ENCODE measurements around the gene HIRIP3.
"Not testable (repeated sequence)": the region's sequence is repeated elsewhere in the genome, so short reads cannot be mapped to it uniquely, and the experiment has no call there.

Gene HIRIP3

DNA sequence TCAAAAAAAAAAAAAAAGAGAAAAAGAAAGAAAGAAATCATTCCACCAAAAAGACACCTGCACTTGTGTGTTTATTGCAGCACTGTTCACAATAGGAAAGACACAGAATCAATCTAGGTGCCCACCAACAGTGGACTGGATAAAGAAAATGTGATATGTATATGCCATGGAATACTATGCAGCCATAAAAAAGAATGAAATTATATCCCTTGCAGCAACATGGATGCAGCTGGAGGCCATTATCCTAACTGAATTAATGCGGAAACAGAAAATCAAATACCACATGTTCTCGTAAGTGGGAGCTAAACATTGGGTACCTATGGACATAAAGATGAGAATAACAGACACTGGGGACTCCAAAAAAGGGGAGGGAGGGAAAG, 21.9 kb upstream of the HIRIP3 start:
- no peaks in the 10 kb centered on the region for H3K4me1 ChIP-seq (ENCODE audit: control insufficient read depth, insufficient read depth, low read length, poor library complexity, severe bottlenecking)
- no peaks in the 10 kb centered on the region for H3K36me3 ChIP-seq (ENCODE audit: control insufficient read depth, insufficient read depth, low read length)
- no peaks in the 10 kb centered on the region for H3K9me3 ChIP-seq (ENCODE audit: control insufficient read depth, low read length)
- H3K4me3 ChIP-seq (ENCODE audit: extremely low read depth, insufficient read depth, low read length, poor library complexity, severe bottlenecking): no peak overlapping the region
- no peak overlapping the region for H3K27ac ChIP-seq (ENCODE audit: low read depth, low read length, severe bottlenecking)
- WGBS, 2 experiments (ENCODE audit: insufficient coverage in 2 of 2): 100% methylated on average over 2 of the region's 2 CpGs

DNA sequence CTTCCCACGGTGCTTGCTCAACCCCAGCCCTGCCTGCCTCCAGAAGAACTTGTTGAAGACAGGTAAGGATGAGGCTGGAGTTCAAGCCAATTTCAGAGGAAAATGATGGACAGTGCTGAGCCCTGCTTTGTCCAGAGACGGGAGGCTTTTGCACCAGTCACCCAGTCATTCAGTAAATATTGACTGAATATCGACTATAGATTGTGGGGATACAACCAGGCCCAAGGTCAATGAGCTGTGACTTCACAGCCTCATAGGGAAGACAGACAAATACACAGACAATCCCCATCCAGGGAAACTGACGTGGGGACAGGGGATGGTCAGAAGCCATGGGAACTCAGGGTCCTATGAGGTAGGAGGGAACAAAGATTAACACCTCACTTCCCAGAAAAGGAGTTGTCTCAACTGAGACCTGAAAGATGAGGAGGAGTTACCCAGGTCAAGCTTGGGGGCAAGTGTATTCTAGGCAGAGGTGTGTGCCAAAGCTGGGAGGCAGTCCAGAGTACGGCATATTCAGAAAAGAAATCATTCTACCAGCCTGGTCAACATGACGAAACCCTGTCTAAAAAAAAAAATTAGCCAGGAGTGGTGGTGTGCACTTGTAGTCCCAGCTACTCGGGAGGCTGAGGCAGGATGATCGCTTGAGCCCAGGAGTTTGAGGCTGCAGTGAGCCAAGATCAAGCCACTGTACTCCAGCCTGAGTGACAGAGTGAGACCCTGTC, 21.3 kb upstream of the HIRIP3 start:
- H3K27ac ChIP-seq (ENCODE audit: low read depth, low read length, severe bottlenecking): no peak overlapping the region
- H3K4me3 ChIP-seq (ENCODE audit: extremely low read depth, insufficient read depth, low read length, poor library complexity, severe bottlenecking): no peak overlapping the region
- H3K36me3 ChIP-seq (ENCODE audit: control insufficient read depth, insufficient read depth, low read length): no peaks in the 10 kb centered on the region
- H3K4me1 ChIP-seq (ENCODE audit: control insufficient read depth, insufficient read depth, low read length, poor library complexity, severe bottlenecking): no peaks in the 10 kb centered on the region
- 73 to 94% methylated on average over 5 to 7 of the region's 8 CpGs for WGBS, 2 experiments (ENCODE audit: insufficient coverage in 2 of 2)
- H3K9me3 ChIP-seq (ENCODE audit: control insufficient read depth, low read length): no peaks in the 10 kb centered on the region

DNA sequence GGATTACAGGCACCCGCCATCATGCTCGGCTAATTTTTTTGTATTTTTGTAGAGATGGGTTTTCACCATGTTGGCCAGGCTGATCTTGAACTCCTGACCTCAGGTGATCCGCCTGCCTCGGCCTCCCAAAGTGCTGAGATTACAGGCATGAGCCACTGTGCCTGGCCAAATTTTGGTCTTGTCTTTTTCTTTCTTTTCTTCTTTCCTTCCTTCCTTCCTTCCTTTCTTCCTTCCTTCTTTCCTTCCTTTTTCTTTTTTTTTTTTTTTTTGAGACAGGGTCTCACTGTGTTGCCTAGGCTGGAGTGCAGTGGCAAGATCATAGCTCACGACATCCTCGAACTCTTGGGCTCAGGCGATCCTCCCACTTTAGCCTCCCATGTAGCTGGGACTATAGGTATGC, 20.0 kb upstream of the HIRIP3 start:
- H3K4me3 ChIP-seq (ENCODE audit: extremely low read depth, insufficient read depth, low read length, poor library complexity, severe bottlenecking); H3K27ac ChIP-seq (ENCODE audit: low read depth, low read length, severe bottlenecking); H3K4me1 ChIP-seq (ENCODE audit: control insufficient read depth, insufficient read depth, low read length, poor library complexity, severe bottlenecking); H3K36me3 ChIP-seq (ENCODE audit: control insufficient read depth, insufficient read depth, low read length); H3K9me3 ChIP-seq (ENCODE audit: control insufficient read depth, low read length): not testable (repeated sequence)
- WGBS, 2 experiments (ENCODE audit: insufficient coverage in 2 of 2): 91 to 98% methylated on average over 7 of the region's 7 CpGs

DNA sequence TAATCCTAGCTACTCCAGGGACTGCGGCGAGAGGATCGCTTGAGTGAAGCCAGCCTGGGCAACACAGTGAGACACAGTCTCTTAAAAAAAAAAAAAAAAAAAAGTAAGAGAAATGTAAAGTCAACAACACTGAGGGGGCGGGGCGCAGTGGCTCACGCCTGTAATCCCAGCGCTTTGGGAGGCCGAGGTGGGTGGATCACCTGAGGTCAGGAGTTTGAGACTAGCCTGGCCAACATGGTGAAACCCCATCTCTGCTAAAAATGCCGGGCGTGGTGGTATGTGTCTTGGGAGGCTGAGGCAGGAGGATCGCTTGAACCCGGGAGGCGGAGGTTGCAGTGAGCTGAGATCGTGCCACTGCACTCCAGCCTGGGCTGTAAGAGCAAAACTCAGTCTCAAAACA, 17.2 kb upstream of the HIRIP3 start:
- H3K4me1 ChIP-seq (ENCODE audit: control insufficient read depth, insufficient read depth, low read length, poor library complexity, severe bottlenecking); H3K9me3 ChIP-seq (ENCODE audit: control insufficient read depth, low read length); H3K27ac ChIP-seq (ENCODE audit: low read depth, low read length, severe bottlenecking); H3K36me3 ChIP-seq (ENCODE audit: control insufficient read depth, insufficient read depth, low read length); H3K4me3 ChIP-seq (ENCODE audit: extremely low read depth, insufficient read depth, low read length, poor library complexity, severe bottlenecking): not testable (repeated sequence)
- WGBS, 2 experiments (ENCODE audit: insufficient coverage in 2 of 2): 72 to 94% methylated on average over 8 to 11 of the region's 14 CpGs

DNA sequence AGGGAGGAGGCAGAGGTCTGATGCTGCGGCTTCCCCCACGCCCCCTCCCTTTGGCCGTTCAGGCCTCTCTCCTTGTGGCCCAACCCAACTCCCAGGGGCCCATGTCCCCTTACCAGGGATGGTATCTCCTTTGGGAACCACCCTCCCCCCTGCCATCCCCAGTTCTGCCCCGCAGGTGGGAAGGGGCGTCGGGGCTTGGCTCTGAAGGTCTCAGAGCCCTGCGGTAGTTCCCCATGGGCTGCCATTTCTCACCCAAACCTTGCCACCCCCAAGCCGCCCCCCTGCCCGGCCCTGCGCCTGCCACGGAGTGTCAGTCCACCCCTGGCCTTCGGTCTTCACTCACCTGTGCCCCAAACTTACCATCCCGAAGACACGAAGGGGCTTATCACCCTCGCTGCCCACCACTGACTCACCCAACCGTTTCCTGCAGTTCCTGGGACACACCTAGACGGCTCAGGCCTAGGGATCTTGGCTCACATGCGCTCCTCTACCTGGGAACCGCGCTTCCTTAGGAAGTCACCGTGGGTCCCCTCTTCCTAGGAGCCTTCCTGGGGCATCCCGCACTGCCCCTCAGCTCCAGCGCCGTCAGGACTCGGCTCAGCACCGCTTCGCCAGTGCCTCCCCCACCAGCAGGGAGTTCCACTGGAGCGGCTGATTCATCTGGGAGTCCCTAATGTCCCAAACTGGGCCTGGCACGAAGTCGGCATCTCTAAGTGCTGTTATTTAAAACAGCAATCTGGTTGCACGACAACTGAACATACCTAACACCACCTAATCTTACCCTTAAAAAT, 16.5 kb upstream of the HIRIP3 start:
- Histone ChIP-seq H3K4me3 (ENCODE audit: extremely low read depth, insufficient read depth, low read length, poor library complexity, severe bottlenecking) (peak overlapping the region; percentile 44), H3K27ac (ENCODE audit: low read depth, low read length, severe bottlenecking) (no peak overlapping the region), H3K9me3 (ENCODE audit: control insufficient read depth, low read length) (no peaks in the 10 kb centered on the region), H3K4me1 (ENCODE audit: control insufficient read depth, insufficient read depth, low read length, poor library complexity, severe bottlenecking) (no peaks in the 10 kb centered on the region), H3K36me3 (ENCODE audit: control insufficient read depth, insufficient read depth, low read length) (no peaks in the 10 kb centered on the region)
- WGBS, 2 experiments (ENCODE audit: insufficient coverage in 2 of 2): 18 to 25% methylated on average over 26 to 29 of the region's 31 CpGs

DNA sequence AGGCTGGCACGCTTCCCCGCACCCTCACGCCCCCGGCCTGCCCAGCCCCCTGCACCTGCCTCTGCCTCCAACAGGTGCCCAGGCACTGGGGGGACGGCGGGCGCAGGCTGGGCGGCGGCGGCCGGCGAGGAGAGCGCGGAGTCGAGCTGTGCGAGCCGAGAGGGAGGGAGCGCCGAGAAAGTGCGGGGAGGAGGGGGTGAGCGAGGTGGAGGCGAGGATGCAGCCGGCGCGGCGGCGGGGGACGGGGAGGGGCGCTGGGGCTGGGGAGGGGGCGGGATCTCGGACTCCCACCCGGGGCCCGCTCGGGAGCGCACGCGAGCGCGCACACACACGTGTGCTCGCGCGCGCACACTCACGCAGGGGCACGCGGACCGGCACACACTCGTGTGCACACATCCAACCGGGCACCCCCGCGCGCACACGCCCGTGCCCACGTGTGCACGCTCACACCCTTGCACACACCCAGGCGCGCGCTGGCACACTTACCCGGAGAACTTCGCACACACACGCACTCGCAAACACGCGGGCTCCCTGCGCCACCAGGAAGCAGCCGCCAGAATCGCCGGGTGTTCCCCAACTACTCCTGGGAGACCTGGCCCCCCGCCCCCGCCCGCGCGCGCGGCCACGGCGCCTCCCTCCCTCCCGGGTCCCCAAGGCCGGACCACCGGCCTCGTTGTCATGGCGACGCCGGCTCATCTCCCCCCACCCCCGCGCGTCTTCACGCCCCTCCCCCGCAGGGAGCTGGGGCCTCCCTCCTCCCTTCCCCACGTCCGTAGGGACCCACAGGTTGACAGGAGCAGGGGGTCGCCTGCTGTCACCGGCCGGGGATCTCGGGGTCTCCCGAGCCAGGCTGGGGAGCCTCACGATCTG, 15.7 kb upstream of the HIRIP3 start, which contains the start of gene DOC2A:
Gene DOC2A (minus strand): TSS at position 184 of the 870 bp plus-strand sequence. CDS start 805 bp downstream, outside the sequence.
- Histone ChIP-seq H3K27ac (ENCODE audit: low read depth, low read length, severe bottlenecking) (no peak within 1 kb of the TSS), H3K9me3 (ENCODE audit: control insufficient read depth, low read length) (no peaks in the 10 kb centered on the region), H3K4me1 (ENCODE audit: control insufficient read depth, insufficient read depth, low read length, poor library complexity, severe bottlenecking) (no peaks in the 10 kb centered on the region), H3K36me3 (ENCODE audit: control insufficient read depth, insufficient read depth, low read length) (no peaks in the 10 kb centered on the region), H3K4me3 (ENCODE audit: extremely low read depth, insufficient read depth, low read length, poor library complexity, severe bottlenecking) (peak within 1 kb of the TSS; percentile 44)
- 0 to 1% methylated on average over 44 to 48 of the region's 99 CpGs for WGBS, 2 experiments (ENCODE audit: insufficient coverage in 2 of 2)

DNA sequence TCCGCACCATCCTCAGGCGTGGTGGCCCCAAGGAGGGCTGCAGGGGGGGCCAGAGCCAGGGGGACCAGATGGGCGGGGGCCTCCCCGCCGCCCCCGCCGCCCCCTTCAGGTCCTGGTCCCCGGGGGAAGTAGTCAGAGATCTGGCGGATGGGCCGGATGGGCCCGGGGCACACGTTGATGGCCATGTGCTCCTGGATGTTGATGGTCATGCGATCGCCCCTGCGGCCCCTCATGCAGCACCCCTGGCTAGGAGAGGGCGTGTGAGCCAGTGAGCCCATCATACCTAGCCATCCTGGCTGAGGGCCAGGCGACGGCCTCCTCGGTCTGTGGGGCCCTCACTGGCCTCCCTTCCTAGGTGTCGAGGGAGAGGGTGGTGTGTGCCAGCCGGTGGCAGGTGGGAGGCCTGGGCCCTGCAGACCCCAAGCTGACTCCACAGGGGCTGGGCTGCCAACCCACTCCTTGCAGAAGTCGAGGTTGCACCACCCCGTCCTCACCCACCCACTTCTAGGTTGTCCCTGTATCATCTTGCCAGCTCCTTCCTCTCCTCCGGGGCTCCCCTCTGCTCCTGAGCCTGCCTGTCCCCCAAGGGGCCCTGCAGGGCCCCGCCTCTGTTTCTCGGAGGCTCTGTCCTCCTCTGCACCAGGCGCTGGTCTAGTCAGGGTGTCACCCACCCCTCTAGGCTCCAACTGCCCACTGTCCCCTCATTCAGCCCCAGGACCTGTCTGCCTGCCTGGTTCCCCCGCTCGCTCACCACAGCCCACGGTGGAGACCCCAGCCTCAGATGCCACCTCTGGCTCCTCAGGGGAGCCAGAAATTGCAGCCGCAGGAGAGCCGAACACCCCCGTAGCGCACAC, 14.8 kb upstream of the HIRIP3 start:
- peak overlapping the region; percentile 44 for H3K4me3 ChIP-seq (ENCODE audit: extremely low read depth, insufficient read depth, low read length, poor library complexity, severe bottlenecking)
- H3K4me1 ChIP-seq (ENCODE audit: control insufficient read depth, insufficient read depth, low read length, poor library complexity, severe bottlenecking): no peaks in the 10 kb centered on the region
- H3K27ac ChIP-seq (ENCODE audit: low read depth, low read length, severe bottlenecking): no peak overlapping the region
- WGBS, 2 experiments (ENCODE audit: insufficient coverage in 2 of 2): 42 to 52% methylated on average over 20 to 28 of the region's 34 CpGs
- H3K36me3 ChIP-seq (ENCODE audit: control insufficient read depth, insufficient read depth, low read length): peaks cover 5% of the 10 kb centered on the region
- no peaks in the 10 kb centered on the region for H3K9me3 ChIP-seq (ENCODE audit: control insufficient read depth, low read length)

DNA sequence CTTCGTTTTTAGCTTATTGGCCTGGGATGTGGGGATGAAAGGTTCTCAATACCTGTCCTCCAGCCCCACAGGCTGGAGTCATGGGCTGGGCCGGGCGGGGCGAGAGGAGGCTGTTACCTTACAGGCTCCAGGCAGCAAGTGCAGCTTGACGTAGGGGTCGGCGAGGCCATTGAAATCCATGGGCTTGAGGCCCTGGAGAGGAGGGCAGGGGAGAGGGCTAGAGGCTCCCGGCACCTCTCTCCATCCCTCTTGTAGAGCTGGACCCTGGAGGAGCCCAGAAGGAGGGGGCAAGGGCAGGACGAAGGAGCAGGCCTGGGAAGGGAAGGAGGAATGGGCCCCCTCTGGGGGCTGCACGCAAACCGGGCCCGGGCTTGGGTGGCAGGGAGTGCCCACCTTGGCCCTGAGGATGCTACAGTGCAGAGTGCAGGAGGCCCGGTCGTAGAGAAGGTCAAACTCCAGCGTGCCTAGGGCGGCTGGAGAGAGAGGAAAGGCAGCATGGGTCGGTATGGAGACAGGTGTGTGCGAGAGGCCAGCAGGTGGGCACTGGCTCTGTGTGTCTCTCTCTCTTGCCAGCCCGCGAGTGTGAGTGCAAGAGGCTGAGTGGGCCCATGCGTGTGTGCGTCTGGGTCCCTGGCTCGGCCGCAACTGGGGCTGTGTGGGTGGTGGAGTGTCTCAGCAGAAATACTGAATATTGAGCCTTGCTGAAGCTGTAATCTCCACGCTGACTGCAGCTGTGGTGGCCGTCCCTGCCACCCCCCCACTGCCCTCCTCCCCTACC, 13.9 kb upstream of the HIRIP3 start:
- 68 to 71% methylated on average over 9 to 22 of the region's 26 CpGs for WGBS, 2 experiments (ENCODE audit: insufficient coverage in 2 of 2)

DNA sequence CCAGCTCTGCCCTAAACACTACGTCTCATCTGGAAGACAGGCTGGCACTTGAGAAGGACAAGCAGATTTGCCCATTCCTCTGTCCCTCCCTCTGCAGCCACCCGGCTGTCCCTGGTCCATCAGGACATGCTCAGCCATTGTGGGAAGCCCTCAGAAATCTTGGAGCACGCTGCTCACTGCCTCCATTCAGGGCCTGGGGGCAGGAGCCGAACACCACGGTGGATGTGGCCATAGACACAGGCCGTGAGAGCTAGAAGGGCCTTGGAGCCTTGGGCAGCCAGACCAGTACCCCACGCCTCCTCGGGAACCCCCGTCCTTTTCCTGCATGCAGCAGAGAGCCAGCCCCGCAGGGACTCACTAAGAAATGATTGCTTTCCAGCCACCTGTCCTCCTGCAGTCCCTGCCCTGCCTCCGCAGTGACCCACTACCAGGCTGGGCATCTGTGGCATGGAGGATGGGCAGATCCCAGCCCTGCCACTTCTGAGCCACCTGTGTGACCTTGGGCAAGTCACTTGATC, 12.0 kb upstream of the HIRIP3 start:
- WGBS, 2 experiments (ENCODE audit: insufficient coverage in 2 of 2): 84 to 89% methylated on average over 10 to 11 of the region's 11 CpGs
- no peaks in the 10 kb centered on the region for H3K9me3 ChIP-seq (ENCODE audit: control insufficient read depth, low read length)
- H3K4me3 ChIP-seq (ENCODE audit: extremely low read depth, insufficient read depth, low read length, poor library complexity, severe bottlenecking): no peak overlapping the region
- no peak overlapping the region for H3K27ac ChIP-seq (ENCODE audit: low read depth, low read length, severe bottlenecking)
- H3K36me3 ChIP-seq (ENCODE audit: control insufficient read depth, insufficient read depth, low read length): peaks cover 11% of the 10 kb centered on the region
- H3K4me1 ChIP-seq (ENCODE audit: control insufficient read depth, insufficient read depth, low read length, poor library complexity, severe bottlenecking): no peaks in the 10 kb centered on the region

More for the DNA sequence above, 13.9 kb upstream of the HIRIP3 start:
- H3K27ac ChIP-seq (ENCODE audit: low read depth, low read length, severe bottlenecking): no peak overlapping the region
- H3K9me3 ChIP-seq (ENCODE audit: control insufficient read depth, low read length): no peaks in the 10 kb centered on the region
- H3K36me3 ChIP-seq (ENCODE audit: control insufficient read depth, insufficient read depth, low read length): peaks cover 9% of the 10 kb centered on the region
- no peaks in the 10 kb centered on the region for H3K4me1 ChIP-seq (ENCODE audit: control insufficient read depth, insufficient read depth, low read length, poor library complexity, severe bottlenecking)
- H3K4me3 ChIP-seq (ENCODE audit: extremely low read depth, insufficient read depth, low read length, poor library complexity, severe bottlenecking): no peak overlapping the region

Measured in mesodermal cell (in vitro differentiated cells).